SK-N-MC (cell line): ENCODE data around the gene HPN.
"Not testable (repeated sequence)": the region's sequence is repeated elsewhere in the genome, so short reads cannot be mapped to it uniquely, and the experiment has no call there.

ENCODE experiments used
- DNase-seq: peaks from one replicate; pipeline ENCODE4 v3.0.0-alpha.2; 2011; ENCODE audit warnings: low read depth, low spot score
- H3K27ac ChIP-seq: fragments of 200-600 bp; sonication (generic); 2 replicates; pipeline ENCODE4 v1.5.1; 2016; ENCODE audit warnings: mixed run types
- H3K36me3 ChIP-seq: fragments of 200-600 bp; sonication (generic); 2 replicates; pipeline ENCODE4 v1.6.1; 2017; ENCODE audit warnings: antibody characterized with exemption, low read length, mixed read lengths; ENCODE audit not compliant: insufficient read depth
- H3K4me3 ChIP-seq: fragments of 200-600 bp; sonication (generic); 2 replicates; pipeline ENCODE4 v1.5.1; 2016
- H3K9ac ChIP-seq: fragments of 200-600 bp; sonication (generic); 2 replicates; pipeline ENCODE4 v1.8.0; 2017; ENCODE audit warnings: mixed run types, mixed read lengths; ENCODE audit not compliant: insufficient read length
- H3K9me3 ChIP-seq: fragments of 200-600 bp; sonication (generic); 2 replicates; pipeline ENCODE4 v1.6.1; 2017; ENCODE audit warnings: low read depth, mild to moderate bottlenecking, antibody characterized with exemption, low read length, moderate library complexity, mixed read lengths
- EZH2 ChIP-seq: fragments of 200-600 bp; sonication (generic); IDR thresholded peaks from one replicate; pipeline ENCODE4 v1.6.1; 2017; ENCODE audit warnings: antibody characterized with exemption
- FOXP2 ChIP-seq: optimal IDR thresholded peaks from 2 replicates; pipeline ENCODE3; 2011; ENCODE audit warnings: mild to moderate bottlenecking, moderate library complexity; ENCODE audit not compliant: insufficient read depth; ENCODE audit errors: extremely low read length, control extremely low read depth
- POLR2AphosphoS5 ChIP-seq: IDR thresholded peaks from 2 replicates; pipeline ENCODE4 v1.6.1; 2012; ENCODE audit warnings: mild to moderate bottlenecking, low read depth, low read length, borderline replicate concordance

Gene HPN

DNA sequence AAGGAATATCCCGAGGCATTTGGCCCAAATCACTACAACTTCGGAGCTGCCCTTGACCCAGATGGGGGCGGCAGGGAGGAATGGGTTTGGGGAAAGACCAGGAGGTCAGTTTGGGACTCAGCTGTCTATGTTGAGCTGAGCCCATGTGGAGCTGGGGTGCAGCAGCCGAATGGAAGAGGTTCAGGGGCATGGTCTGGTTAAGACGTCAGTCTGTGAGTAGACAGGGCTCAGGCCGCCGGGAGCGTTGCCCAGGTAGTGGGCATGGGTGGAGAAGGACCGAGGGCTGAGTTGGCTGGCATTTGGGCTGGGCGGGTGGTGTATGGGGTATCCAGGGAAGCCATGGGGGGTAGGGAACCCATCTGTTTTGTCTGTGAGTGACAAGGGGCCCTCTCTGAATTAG, 20.5 kb upstream of the HPN start:
- Histone ChIP-seq H3K27ac (no peak overlapping the region), H3K36me3 (peaks cover 49% of the 10 kb centered on the region; the same call in 1 of the 2 replicates), H3K9ac (no peak overlapping the region), H3K9me3 (no peaks in the 10 kb centered on the region), H3K4me3 (no peak overlapping the region)
- no peak for DNase-seq
- TF ChIP-seq POLR2AphosphoS5 (no peak), FOXP2 (no peak), EZH2 (no peak)

DNA sequence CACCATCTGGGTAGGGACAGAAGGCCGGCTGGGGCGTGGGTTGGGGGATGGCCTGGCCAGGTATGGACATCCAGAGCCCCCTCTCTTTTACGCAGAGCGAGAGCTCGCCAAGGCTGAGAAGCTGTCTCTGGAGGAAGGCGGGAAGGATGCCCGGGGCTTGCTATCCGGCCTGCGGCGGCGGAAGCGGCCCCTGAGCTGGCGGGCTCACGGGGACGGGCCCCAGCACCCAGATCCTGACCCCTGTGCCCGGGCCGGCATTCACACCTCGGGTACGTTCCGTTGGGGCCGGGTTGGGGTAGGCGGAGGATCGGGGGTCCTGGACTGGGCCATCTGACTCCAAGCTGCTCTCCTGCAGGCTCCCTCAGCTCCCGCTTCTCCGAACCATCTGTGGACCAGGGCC, 19.9 kb upstream of the HPN start:
- H3K9ac ChIP-seq: no peak overlapping the region
- no peaks in the 10 kb centered on the region for H3K9me3 ChIP-seq
- no peak for DNase-seq
- H3K27ac ChIP-seq: no peak overlapping the region
- H3K36me3 ChIP-seq: peaks cover 48% of the 10 kb centered on the region; the same call in 1 of the 2 replicates
- TF ChIP-seq FOXP2 (no peak), EZH2 (no peak), POLR2AphosphoS5 (no peak)
- no peak overlapping the region for H3K4me3 ChIP-seq

DNA sequence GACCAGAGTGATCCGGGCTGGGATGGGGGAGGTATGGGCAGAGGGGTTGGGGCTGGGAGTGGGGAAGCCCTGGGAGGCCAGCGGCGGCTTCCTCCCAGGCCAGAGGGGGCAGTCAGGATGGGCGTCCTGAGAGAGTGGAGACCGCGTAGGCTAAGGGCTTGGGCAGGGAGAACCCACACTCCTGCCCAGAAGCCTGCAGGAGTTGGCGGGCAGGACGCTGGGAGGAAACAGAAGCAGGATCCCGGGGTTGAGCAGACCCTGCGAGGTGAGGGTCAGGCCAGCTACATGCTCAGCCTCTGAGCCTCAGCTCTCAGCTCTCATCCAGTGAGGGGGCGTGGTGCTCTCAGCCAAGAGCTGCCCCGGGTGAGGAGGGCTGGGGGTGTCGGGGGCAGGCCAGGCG, 19.1 kb upstream of the HPN start:
- Histone ChIP-seq H3K27ac (no peak overlapping the region), H3K9ac (no peak overlapping the region), H3K9me3 (no peaks in the 10 kb centered on the region), H3K36me3 (peaks cover 47% of the 10 kb centered on the region; the same call in 1 of the 2 replicates), H3K4me3 (no peak overlapping the region)
- TF ChIP-seq POLR2AphosphoS5 (no peak), FOXP2 (no peak), EZH2 (no peak)
- DNase-seq: no peak

DNA sequence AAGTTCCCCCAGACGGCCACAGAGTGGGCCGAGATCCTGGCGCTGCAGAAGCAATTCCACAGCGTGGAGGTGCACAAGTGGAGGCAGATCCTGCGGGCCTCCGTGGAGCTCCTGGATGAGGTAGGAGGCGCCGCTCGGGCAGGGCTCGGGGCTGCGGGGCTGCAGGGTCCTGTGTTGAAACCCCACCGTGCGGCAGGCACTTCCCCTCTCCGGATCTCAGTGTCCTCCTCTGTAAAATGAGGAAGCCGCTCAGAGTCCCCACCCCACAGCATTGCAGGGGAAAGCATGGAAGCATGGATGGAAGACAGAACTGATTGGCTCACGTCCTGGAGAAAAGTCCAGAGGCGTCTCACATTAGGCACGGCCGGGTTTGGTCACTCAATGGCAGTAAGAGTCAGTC, 18.1 kb upstream of the HPN start:
- DNase-seq: no peak
- Histone ChIP-seq H3K9ac (no peak overlapping the region), H3K27ac (no peak overlapping the region), H3K4me3 (no peak overlapping the region), H3K36me3 (peaks cover 43% of the 10 kb centered on the region; the same call in 1 of the 2 replicates), H3K9me3 (no peaks in the 10 kb centered on the region)
- TF ChIP-seq FOXP2 (no peak), POLR2AphosphoS5 (no peak), EZH2 (no peak)

DNA sequence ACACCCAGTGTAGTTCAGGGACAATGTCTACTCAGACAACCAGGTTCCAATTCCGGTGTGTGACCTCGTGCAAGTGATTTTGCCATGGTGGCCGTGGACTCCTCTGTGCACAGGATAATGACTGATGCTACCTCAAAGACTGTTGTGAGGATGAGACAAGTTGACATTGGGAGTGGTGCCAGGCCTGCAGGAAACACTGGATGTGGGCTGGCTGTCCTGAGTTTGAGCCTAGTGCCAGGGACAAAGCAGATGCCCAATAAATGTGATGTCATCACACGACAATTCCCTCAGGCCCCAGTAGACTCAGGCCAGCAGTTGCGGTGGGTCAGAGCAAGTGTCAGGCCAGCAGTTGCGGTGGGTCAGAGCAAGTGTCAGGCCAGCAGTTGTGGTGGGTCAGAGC, 17.4 kb upstream of the HPN start:
- TF ChIP-seq POLR2AphosphoS5: no peak
- no peak for TF ChIP-seq EZH2
- TF ChIP-seq FOXP2: no peak
- Histone ChIP-seq H3K27ac (no peak overlapping the region), H3K9me3 (no peaks in the 10 kb centered on the region), H3K4me3 (no peak overlapping the region), H3K36me3 (peaks cover 37% of the 10 kb centered on the region; the same call in 1 of the 2 replicates), H3K9ac (no peak overlapping the region)
- no peak for DNase-seq

DNA sequence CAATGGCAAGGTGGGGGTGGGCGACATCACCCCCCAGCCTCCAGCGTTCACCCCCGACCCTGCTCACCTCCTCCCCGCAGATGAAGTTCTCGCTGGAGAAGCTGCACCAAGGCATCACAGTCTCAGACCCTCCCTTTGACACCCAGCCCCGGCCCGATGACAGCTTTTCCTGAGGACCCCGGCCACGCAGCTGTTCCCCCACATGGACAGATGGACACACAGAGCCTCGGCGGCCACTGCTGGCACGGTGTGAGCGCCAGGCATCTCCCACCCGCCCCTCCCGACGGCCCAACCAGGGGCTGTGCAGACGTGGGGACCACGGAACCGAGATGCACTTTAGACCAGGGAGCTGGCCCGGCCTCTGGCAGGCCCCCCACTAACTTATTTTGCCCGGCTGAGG, 15.6 kb upstream of the HPN start:
- Histone ChIP-seq H3K27ac (no peak overlapping the region), H3K4me3 (no peak overlapping the region), H3K36me3 (peaks cover 24% of the 10 kb centered on the region; the same call in 1 of the 2 replicates), H3K9ac (no peak overlapping the region), H3K9me3 (no peaks in the 10 kb centered on the region)
- TF ChIP-seq EZH2 (no peak), POLR2AphosphoS5 (no peak), FOXP2 (no peak)
- DNase-seq: no peak

DNA sequence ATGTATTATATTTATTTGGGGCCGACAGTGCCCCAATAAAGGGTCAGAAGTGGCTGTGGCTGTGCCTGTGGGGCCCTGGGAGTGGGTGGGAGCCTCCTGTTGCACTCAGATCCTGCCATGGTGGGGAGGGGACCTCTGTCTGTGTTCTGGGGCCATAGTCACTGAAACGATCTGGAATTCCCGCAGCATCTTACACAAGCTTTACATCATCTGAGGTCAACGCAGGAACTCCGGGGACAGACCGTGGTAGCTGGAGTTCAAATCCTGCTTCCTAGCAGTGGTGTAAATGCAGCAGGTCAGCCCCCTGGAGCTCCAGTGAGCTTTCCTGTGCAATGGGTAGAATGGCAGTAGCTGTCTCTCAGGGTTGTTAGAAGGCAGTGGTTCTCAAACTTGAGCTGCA, 15.1 kb upstream of the HPN start:
- no peak for TF ChIP-seq EZH2
- TF ChIP-seq FOXP2: no peak
- no peak for TF ChIP-seq POLR2AphosphoS5
- DNase-seq: no peak
- H3K9me3 ChIP-seq: no peaks in the 10 kb centered on the region
- H3K36me3 ChIP-seq: peaks cover 22% of the 10 kb centered on the region; the same call in 1 of the 2 replicates
- H3K27ac ChIP-seq: no peak overlapping the region
- no peak overlapping the region for H3K9ac ChIP-seq
- no peak overlapping the region for H3K4me3 ChIP-seq

DNA sequence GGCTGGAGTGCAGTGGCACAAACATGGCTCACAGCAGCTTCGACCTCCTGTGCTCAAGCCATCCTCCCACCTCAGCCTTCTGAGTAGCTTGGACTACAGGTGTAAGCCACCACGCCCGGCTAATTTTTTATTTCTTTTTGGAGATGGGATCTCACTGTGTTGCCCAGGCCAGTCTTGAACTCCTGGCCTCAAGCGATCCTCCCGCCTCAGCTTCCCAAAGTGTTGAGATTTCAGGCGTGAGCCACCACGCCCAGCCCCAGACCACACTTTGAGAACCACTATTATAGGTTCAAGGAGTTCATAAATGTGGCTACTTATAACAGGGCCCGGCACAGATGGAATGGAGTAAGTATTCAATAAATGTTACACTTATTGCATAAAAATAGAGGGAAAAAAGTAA, 14.5 kb upstream of the HPN start:
- Histone ChIP-seq H3K9ac (no peak overlapping the region), H3K36me3 (peaks cover 20% of the 10 kb centered on the region; the same call in 1 of the 2 replicates), H3K4me3 (no peak overlapping the region), H3K27ac (no peak overlapping the region), H3K9me3 (no peaks in the 10 kb centered on the region)
- TF ChIP-seq FOXP2: no peak
- TF ChIP-seq EZH2: no peak
- no peak for TF ChIP-seq POLR2AphosphoS5
- DNase-seq: no peak

DNA sequence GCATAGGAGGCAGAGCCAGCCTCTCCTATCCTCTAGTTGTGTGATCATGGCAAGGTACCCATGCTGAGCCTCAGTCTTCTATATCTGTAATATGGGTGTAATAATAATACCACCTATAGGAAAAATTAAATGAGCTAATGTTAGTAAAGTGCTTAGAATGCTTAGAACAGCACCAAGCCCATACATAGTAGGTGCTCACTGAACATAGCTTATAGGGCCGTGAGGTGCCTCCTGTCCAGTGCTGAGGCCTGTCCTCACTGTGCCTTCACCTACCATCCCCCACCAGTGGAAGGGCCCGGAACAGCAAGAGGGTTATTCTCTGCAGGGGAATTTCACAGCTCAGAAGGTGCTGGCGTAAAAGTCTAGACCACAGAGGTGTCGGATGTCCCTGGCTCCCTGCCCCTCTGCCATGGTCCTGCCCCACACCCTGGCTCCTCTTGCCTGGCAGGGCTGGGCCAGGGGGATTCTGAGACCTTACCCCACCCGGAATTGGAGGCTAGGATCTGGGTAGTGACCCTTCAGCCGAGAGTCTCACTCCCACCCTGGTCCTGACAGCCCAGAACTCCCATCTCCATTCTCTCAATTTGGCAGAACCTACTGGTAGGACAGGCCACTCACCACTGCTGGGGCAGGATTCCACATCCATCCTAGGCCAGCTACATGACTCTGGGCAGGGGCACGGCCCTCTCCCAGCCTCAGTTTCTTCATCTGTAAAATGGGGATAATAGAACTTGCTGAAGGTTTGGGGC, 13.5 kb upstream of the HPN start:
- TF ChIP-seq FOXP2 (no peak), EZH2 (no peak), POLR2AphosphoS5 (no peak; the same call in 1 of the 2 replicates)
- no peak overlapping the region for H3K27ac ChIP-seq
- peaks cover 18% of the 10 kb centered on the region; the same call in 1 of the 2 replicates for H3K36me3 ChIP-seq
- H3K9me3 ChIP-seq: no peaks in the 10 kb centered on the region
- DNase-seq: no peak
- H3K9ac ChIP-seq: no peak overlapping the region
- H3K4me3 ChIP-seq: no peak overlapping the region

DNA sequence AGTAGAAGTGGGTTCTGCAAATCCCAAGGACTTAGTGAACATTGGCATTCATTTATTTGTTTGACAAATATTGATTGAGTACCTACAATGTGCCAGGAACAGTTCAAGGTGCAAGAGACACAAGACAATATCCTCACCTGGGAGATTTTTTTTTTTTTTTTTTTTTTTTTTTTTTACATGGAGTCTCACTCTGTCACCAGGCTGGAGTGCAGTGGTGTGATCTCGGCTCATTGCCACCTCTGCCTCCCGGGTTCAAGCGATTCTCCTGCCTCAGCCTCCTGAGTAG, 13.0 kb upstream of the HPN start:
- not testable (repeated sequence) for H3K27ac ChIP-seq, H3K4me3 ChIP-seq, DNase-seq, H3K9me3 ChIP-seq, H3K9ac ChIP-seq
- peaks cover 14% of the 10 kb centered on the region; the same call in 1 of the 2 replicates for H3K36me3 ChIP-seq

DNA sequence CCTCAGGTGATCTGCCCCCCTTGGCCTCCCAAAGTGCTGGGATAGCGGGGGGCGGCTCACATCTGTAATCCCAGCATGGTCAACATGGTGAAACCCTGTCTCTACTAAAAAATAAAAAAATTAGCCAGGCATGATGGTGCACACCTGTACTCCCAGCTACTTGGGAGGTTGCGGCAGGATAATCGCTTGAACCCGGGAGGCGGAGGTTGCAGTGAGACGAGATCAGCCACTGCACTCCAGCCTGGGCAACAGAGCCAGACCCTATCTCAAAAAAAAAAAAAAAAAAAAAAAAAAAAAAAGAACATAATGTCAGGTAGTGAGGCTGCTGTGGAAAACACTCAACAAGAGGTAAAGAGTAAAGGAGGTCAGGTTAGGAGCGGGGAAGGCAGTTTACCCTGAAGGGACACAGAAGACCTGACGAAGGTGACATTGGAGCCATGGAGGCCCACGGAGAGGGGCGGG, 12.2 kb upstream of the HPN start:
- not testable (repeated sequence) for H3K9ac ChIP-seq, H3K36me3 ChIP-seq, H3K9me3 ChIP-seq, DNase-seq, H3K4me3 ChIP-seq, H3K27ac ChIP-seq
